Measurements from ENCODE around the gene GDAP2.
"Not testable (repeated sequence)": the region's sequence is repeated elsewhere in the genome, so short reads cannot be mapped to it uniquely, and the experiment has no call there.

GDAP2 gene

GRCh38 chr1:117929343-117930172, at the start of gene GDAP2, which contains the start of gene WDR3:
TSS of gene GDAP2 (minus strand) at chr1:117929621. CDS start at chr1:117920357, 9,264 bp downstream.
TSS of gene WDR3 (plus strand) at chr1:117929739. CDS start at chr1:117933320, 3,581 bp downstream.
- DNase-seq = peak; percentile 68 to 99 (median 95)

GRCh38 chr1:117976381-117976780, 47.0 kb upstream of the GDAP2 start:
- DNase-seq = no peak

- no peak for DNase-seq
These were observed 42.4 kb upstream of the GDAP2 start for GRCh38 chr1:117971777-117972176.

- DNase-seq = peak in 7 of 56 donors; percentile 0 to 16 (median 3)
These were observed 40.8 kb upstream of the GDAP2 start for GRCh38 chr1:117970252-117970651.

- DNase-seq = no peak
These were observed 38.5 kb upstream of the GDAP2 start for GRCh38 chr1:117967881-117968280.

- DNase-seq = no peak
These were observed 38.1 kb upstream of the GDAP2 start for GRCh38 chr1:117967477-117967876.

- DNase-seq = no peak
These were observed 35.0 kb upstream of the GDAP2 start for GRCh38 chr1:117964290-117965038.

GRCh38 chr1:117959364-117959763, 29.9 kb upstream of the GDAP2 start:
- DNase-seq = no peak

GRCh38 chr1:117952386-117952785, 23.0 kb upstream of the GDAP2 start:
- no peak for DNase-seq

- DNase-seq = no peak
These were observed 12.9 kb upstream of the GDAP2 start for GRCh38 chr1:117942293-117942692.

GRCh38 chr1:117933769-117934168, 4.3 kb upstream of the GDAP2 start:
- no peak for DNase-seq

- DNase-seq = no peak
These were observed 3.2 kb upstream of the GDAP2 start for GRCh38 chr1:117932576-117932975.

GRCh38 chr1:117930484-117930883, 1.1 kb upstream of the GDAP2 start:
- DNase-seq = no peak

GRCh38 chr1:117930173-117930447, 689 bp upstream of the GDAP2 start:
- DNase-seq = peak in 1 of 56 donors; percentile 50

- DNase-seq = peak in 42 of 56 donors; percentile 6 to 68 (median 38)
These were observed 509 bp downstream of the GDAP2 start for GRCh38 chr1:117928881-117929342.

- no peak for DNase-seq
These were observed 3.4 kb downstream of the GDAP2 start for GRCh38 chr1:117925981-117926380.

- DNase-seq = not testable (repeated sequence)
These were observed 6.7 kb downstream of the GDAP2 start for GRCh38 chr1:117922717-117923116.

- DNase-seq = no peak
These were observed 7.4 kb downstream of the GDAP2 start for GRCh38 chr1:117921991-117922390.

- no peak for DNase-seq
These were observed 10.0 kb downstream of the GDAP2 start for GRCh38 chr1:117919376-117919775.

GRCh38 chr1:117911051-117911450, 18.4 kb downstream of the GDAP2 start:
- no peak for DNase-seq

GRCh38 chr1:117905019-117905418, 24.4 kb downstream of the GDAP2 start:
- no peak for DNase-seq

- DNase-seq = no peak
These were observed 24.9 kb downstream of the GDAP2 start for GRCh38 chr1:117904485-117904884.

GRCh38 chr1:117902944-117903343, 26.5 kb downstream of the GDAP2 start:
- no peak for DNase-seq
